Head of caudate nucleus (tissue), 42 donors: ENCODE data around the gene KLF7.

Source experiments
- DNase-seq, 42 donors: peaks; one replicate each; pipeline versions ENCODE4 v3.0.0 to v3.0.0-alpha.2; 2020 to 2021; ENCODE audit warnings: mixed read lengths in 7 of 42
- intact Hi-C: fragments of 100-400 bp; cut with DNase I; formaldehyde crosslinking; loops from one replicate; pipeline ENCODE4 v1.15.0; 2022

Gene KLF7

DNA sequence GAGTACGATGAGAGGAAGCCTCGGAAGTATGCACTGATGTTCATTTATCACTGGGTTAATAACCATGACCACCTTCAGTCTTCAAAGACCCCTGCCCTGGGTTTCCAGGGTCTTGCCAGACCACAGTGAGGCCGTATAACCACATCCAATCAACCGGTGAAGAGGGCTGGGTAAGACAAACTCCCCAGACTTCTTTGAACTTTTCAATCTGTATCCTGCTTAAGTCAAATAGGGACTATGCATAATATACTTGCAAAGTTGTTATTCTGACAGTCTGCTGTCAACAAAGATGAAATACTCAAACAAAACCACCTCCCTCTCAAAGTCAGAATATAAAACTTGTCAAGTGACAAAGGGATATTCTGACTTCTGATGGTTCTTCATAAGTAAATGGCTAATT lies 54.0 kb downstream of the KLF7 start:
- intact Hi-C loops = loop anchor here (5.0 kb wide), 1 partner anchor 56 kb away; the partner anchor contains the start of gene KLF7
- DNase-seq = no peak

GRCh38 chr2:207110715-207111114 lies 55.0 kb downstream of the KLF7 start:
- intact Hi-C loops = loop anchor here (5.0 kb wide), 1 partner anchor 57 kb away; the partner anchor contains the start of gene KLF7
- no peak for DNase-seq

- intact Hi-C loops = loop anchor here (5.0 kb wide), 1 partner anchor 57 kb away; the partner anchor contains the start of gene KLF7
- no peak for DNase-seq
These were observed 55.4 kb downstream of the KLF7 start for GRCh38 chr2:207110310-207110709.

- DNase-seq = no peak
- intact Hi-C loops = loop anchor here (5.0 kb wide), 1 partner anchor 58 kb away; the partner anchor contains the start of gene KLF7
These were observed 56.0 kb downstream of the KLF7 start for GRCh38 chr2:207109768-207110167.

- intact Hi-C loops = no loop called here
- DNase-seq = no peak
These were observed 57.3 kb downstream of the KLF7 start for GRCh38 chr2:207108440-207108839.

DNA sequence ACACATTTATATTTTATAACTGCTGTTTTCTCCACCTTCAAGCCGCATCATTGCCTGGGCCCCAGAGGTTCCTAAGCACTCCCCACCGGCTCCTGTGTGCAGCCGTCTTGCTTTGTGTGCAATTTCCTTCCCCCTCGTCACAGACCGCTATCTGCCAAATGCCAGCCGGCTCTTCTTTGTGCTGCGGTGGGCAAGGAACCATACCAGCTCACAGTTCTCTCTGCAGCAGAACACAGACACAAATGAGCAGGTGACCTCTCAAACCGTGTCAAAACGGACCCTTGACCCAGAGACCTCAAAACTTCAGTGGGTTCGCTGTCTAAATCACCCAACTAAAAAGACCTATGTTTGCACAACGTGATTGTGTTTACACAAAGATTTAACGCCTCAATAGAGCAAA lies 58.2 kb downstream of the KLF7 start:
- intact Hi-C loops = no loop called here
- peak in 38 of 42 donors; percentile 19 to 81 (median 48) for DNase-seq

GRCh38 chr2:207107131-207107530 lies 58.6 kb downstream of the KLF7 start:
- intact Hi-C loops = no loop called here

GRCh38 chr2:207103132-207103531 lies 62.6 kb downstream of the KLF7 start:
- intact Hi-C loops = no loop called here
- DNase-seq = no peak

More at GRCh38 chr2:207107131-207107530, 58.6 kb downstream of the KLF7 start:
- DNase-seq = no peak

DNA sequence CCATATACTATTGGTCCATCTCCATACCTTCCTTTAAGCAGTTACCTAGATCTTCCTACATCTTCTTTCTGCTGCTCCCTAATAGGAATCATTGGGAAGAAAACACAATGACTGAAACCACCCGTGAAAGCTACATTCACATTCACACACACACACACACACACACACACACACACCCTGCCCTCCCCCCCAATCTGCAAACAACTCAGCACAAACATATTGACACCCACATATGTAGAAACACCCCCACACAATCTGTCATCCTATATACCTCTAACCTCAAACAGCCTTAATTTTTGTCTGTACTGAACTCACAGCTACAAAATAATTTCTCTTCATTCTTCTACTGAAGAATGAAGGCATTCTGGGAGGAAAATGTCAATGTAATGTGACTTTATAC lies 63.8 kb downstream of the KLF7 start:
- DNase-seq = peak in 5 of 42 donors; percentile 29 to 48 (median 36)
- intact Hi-C loops = no loop called here

DNA sequence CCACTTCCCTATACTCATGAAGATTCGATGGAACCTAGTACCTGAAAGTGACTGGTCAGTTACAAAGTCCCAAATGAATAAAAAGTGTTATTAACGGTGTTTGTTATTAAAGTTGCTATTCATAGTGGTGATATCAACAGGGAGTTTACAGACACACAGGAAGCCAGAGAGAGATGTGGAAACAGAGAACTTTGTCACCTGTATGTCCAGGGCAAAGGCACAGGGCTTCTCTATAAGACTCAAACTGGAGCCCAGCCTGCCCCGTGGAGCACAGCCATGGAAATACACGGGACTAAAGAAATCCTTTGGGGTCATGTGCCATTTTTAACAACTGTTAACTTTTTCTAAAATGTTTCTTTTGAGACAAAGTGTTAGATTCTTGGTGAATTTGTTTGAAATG lies 68.5 kb downstream of the KLF7 start:
- intact Hi-C loops = no loop called here
- no peak for DNase-seq

GRCh38 chr2:207095963-207096362 lies 69.8 kb downstream of the KLF7 start:
- no peak for DNase-seq
- intact Hi-C loops = no loop called here

DNA sequence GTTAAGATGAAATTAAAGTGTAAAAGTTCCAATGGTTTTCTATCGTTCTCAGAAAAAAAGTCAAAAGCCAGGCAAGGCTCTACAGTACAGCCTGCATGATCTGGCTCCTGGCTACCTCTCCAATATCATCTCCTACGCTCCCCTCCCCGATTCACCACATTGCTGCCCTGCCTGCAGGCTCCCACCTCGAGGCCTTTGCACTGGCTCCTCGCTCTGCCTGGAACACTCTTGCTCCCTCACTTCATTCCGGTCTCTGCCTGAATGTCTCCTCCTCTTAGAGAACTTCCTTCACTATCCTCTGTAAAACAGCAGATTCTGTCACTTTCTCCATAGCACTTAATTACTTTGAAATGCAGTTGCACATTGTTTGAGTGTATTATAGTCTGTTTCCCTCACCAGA lies 72.5 kb downstream of the KLF7 start:
- intact Hi-C loops = no loop called here
- no peak for DNase-seq

DNA sequence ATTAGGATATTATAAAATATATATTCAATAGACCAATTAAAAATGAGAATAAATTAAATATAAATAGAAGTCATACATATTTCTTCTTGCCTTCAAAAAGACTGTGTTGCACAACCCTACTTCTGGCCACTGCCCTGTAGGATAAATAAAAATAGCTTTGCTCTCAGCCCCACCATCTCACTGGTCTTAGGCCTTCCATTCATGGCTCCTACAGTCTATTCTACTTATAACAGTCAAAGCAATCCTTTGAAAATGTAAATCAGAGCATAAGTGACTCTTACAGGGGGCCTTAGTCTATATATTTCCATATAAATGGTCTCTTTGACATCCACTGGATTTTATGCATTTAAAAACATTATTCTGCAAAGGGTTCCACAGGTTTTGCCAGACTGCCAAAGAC lies 72.9 kb downstream of the KLF7 start:
- intact Hi-C loops = no loop called here
- no peak for DNase-seq

DNA sequence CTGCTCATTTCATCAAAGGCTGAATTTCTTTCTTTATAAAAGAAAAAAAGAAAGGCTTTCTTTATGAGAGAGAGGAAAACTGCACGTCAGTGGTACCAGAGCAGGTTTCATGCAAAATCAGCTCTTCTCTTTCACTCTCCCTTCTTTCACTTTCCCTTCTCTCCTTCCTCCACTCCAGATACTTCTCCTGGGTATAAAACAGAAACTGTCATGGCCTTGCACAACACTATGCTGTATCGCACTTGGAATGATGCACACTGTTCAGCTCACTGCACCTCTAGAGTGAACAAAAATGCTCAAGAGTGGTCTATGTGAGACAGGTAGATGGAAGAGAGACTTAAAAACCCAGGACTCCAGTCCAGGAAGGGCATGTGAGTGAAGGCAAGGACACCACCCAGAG lies 73.8 kb downstream of the KLF7 start:
- no peak for DNase-seq
- intact Hi-C loops = no loop called here

GRCh38 chr2:207091176-207091575 lies 74.6 kb downstream of the KLF7 start:
- intact Hi-C loops = no loop called here
- DNase-seq = peak in 1 of 42 donors; percentile 45

DNA sequence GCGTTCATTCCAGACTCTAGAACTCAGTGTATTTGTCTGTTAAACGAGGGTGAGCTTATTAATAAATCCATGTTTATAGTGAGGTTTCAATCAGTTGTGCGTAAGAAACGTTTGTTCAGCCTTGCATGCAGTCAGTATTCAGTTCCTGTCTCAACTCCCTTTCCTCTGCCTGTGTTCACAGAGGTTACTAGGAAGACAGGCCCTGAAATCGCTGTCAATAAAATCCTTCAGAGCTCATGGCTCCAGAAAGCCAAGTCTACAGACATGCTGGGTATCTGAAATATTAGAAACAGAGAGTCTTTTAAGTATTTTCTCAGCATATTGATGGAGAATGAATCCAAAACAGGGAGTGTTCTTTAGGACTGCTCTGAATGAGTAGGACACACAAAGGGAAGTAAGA lies 75.4 kb downstream of the KLF7 start:
- peak in 1 of 42 donors; percentile 41 for DNase-seq
- intact Hi-C loops = no loop called here

- DNase-seq = no peak
- intact Hi-C loops = no loop called here
These were observed 76.9 kb downstream of the KLF7 start for GRCh38 chr2:207088839-207089238.

- DNase-seq = no peak
- intact Hi-C loops = no loop called here
These were observed 77.5 kb downstream of the KLF7 start for GRCh38 chr2:207088276-207088675.

DNA sequence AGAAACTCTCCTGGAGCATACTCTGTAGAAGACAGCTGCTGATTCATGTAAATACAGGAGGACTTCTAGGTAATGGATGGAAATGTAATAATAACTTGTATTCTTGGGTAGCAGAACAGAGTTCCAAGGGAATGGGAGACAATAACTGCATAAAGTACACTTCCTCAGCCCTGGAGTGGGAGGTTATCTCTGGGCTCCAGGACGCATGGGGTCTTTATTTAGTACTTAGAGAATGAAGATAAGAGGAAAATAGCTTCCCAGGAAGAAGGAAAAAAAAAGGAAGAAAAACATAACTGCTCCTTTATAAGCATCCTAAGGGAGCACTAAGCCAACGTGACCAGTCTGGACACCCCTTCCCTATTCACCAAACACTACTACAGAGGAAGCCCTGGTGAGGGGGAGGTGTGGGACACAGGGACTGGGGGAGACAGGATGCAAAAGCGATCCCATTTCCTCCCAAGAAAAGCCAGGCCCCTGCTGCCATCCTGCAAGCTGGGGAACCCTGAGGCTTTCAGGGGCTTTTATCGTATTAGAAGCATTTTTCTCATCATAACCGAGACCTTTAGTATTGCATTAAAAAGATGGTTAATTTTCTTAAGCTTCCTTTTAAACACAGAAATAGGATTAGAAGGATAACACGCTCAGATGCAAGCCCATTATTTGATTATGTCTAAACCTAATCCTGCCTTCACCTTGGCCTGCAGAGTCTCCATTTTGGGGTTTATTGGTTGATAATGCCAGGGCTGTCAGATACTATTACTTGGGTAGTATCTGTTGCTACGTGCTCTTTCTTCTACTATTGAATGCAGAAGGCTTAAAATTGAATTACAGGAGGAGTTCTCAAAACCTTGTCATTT lies 78.5 kb downstream of the KLF7 start:
- peak in 1 of 42 donors; percentile 41 for DNase-seq
- intact Hi-C loops = no loop called here

- DNase-seq = peak in 1 of 42 donors; percentile 42
These were observed 79.6 kb downstream of the KLF7 start for GRCh38 chr2:207086136-207086535.

DNA sequence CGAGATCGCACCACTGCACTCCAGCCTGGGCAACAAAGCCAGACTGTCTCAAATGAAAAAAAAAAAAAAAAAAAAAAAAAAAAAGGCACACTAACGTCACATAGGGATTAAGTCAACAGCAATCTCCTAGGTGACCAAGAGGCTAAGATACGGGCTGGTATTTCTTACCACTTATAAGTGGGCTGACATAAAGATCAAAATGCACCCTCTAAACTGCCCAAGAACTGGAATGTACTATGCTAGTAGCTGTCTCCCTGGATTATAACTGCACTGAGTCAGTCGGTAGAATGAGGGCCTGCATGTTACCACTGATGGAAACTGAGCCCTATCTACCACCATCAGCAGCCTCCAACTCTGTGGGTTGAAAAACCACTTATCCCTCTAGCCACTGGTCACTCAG lies 80.6 kb downstream of the KLF7 start:
- no peak for DNase-seq
- intact Hi-C loops = no loop called here

More at GRCh38 chr2:207086136-207086535, 79.6 kb downstream of the KLF7 start:
- intact Hi-C loops = no loop called here
